Muscle layer of duodenum (tissue), 2 donors: ENCODE results near the gene PDE2A.

Source experiments
- H3K27ac ChIP-seq: one replicate; pipeline ENCODE4 v1.7.0; 2013; ENCODE audit warnings: mild to moderate bottlenecking, low read length
- H3K27me3 ChIP-seq: one replicate; pipeline ENCODE4 v1.7.0; 2013; ENCODE audit warnings: low read depth, mild to moderate bottlenecking, control low read depth, low read length
- H3K36me3 ChIP-seq, 2 donors: one replicate each; pipeline ENCODE4 v1.7.0; 2013; ENCODE audit warnings: low read length in 2 of 2, control low read depth in 1 of 2, mild to moderate bottlenecking in 1 of 2; ENCODE audit not compliant: insufficient read depth in 2 of 2, control insufficient read depth in 1 of 2
- H3K4me1 ChIP-seq, 2 donors: one replicate each; pipeline ENCODE4 v1.7.0; 2013; ENCODE audit warnings: low read length in 2 of 2, mild to moderate bottlenecking in 2 of 2, control low read depth in 1 of 2, moderate library complexity in 1 of 2; ENCODE audit not compliant: insufficient read depth in 2 of 2, control insufficient read depth in 1 of 2
- H3K4me3 ChIP-seq, 2 donors: one replicate each; pipeline ENCODE4 v1.7.0; 2013; ENCODE audit warnings: low read length in 2 of 2, low read depth in 1 of 2, mild to moderate bottlenecking in 1 of 2
- H3K9me3 ChIP-seq, 2 donors: one replicate each; pipeline ENCODE4 v1.7.0; 2013; ENCODE audit warnings: low read length in 2 of 2, control low read depth in 1 of 2, mild to moderate bottlenecking in 1 of 2; ENCODE audit not compliant: control insufficient read depth in 1 of 2
- donor health status: healthy.

Gene PDE2A

DNA sequence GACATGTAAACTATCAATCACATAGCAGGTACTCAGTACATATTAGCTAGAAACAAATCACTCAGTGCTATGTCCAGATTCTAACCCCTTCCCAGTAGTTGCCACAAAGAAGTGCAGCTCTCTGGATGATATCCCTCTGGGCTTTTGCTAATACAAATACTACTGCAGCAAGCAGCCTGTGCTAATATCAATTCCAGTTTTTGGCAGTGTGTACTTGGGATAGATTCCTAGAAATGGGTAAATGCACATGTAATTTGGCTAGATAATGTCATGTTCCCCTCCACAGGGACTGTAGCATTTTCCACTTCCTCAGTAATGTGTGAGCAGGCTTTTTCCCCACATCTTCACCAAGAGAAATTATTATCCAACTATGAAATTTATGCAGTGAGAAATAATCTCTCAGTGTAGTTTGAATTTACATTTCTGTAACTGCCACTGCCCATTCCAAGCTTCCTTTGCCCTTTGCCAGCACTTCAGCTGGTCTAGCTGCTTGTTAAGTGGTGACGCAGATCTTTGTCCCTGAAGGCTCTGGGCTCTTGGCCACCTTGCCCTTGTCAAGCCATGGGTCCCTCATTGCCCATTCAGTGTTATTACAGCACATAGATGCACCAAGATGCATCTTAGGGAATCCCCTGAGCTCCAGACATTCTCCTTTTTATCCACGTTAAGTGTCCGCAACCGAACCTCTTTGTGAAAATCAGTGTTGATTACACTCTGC, 132.8 kb downstream of the PDE2A start:
- no peaks in the 10 kb centered on the region for H3K36me3 ChIP-seq
- no peaks in the 10 kb centered on the region for H3K9me3 ChIP-seq
- no peaks in the 10 kb centered on the region for H3K4me1 ChIP-seq
- peaks cover 4% of the 10 kb centered on the region for H3K27me3 ChIP-seq
- H3K4me3 ChIP-seq = no peak overlapping the region
- no peak overlapping the region for H3K27ac ChIP-seq

DNA sequence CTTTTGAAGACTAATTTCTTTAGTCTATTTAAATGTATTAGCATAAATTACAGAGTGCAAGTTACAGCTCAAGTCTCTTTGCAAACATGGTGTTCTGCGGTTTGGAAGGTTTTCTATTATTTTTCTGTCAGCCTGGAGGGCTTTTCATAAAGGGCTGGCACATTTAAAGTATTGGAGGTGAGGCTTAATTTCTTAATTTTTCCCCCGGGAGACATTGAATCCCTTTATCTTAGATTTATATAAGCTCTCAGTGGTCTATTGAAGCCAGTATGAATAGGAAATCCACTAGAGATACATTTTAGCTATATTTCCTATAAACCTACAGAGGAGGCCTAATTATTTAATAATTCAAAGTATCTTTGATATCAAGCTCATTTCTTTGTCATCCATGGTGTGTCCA, 137.2 kb downstream of the PDE2A start:
- H3K27me3 ChIP-seq = no peaks in the 10 kb centered on the region
- H3K4me1 ChIP-seq = no peaks in the 10 kb centered on the region
- H3K27ac ChIP-seq = no peak overlapping the region
- no peaks in the 10 kb centered on the region for H3K9me3 ChIP-seq
- no peaks in the 10 kb centered on the region for H3K36me3 ChIP-seq
- H3K4me3 ChIP-seq = no peak overlapping the region

DNA sequence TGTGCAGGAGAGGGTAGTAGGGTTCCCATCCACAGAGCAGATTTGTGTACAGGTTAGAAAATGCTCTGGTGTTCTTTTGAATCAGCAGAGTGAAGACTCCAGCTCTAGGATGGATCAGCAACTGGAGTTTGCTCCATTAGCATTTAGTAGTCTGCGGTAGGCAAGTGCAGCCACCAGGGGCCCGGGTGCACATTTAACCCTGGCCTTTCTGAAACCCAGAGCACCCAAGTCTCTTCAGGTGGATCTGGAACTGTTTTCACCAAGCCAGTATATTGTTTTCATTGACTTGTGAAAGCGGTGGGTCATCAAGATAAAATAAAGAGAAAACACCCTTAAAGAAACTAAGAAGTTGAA, 139.1 kb downstream of the PDE2A start:
- Histone ChIP-seq H3K4me3 (no peak overlapping the region), H3K9me3 (no peaks in the 10 kb centered on the region), H3K36me3 (no peaks in the 10 kb centered on the region), H3K4me1 (no peaks in the 10 kb centered on the region), H3K27me3 (no peaks in the 10 kb centered on the region), H3K27ac (no peak overlapping the region)

DNA sequence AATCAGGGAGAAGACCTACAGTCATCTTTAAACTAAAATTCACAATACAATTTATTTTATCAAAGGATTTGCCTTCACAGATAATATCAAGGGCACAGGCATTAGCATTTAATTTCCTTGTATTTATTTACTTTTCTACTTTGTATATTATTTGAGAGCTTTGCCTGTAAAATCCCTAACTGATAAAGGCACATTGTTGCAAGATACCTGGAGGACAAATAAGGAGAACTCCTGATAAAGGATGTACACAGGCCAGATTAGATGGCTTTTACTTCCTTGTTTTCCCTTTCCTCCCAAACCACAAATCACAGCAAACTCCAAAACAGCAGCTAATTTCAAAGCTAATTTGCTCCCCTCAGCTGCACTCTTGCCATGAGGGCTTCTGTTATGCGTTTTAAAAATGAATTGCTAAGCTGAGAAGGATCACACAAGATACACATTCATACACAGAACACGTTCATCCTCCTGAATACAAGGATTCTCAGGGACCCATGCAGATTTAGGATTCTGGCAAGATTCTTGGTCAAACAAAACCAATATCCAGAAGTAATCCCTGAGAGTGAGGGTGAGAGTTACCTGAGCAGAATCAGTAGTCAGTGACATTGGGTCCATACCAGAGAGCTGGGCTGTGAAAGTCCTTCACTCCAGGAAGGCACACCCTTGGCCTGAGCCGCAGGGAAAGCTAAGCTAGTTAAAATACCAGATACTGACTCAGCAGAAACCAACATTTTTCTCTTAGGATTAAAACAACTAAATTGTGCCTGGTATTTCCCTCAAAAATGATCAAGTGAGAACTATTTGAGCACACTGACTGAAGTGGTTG, 139.6 kb downstream of the PDE2A start:
- no peak overlapping the region for H3K27ac ChIP-seq
- no peaks in the 10 kb centered on the region for H3K4me1 ChIP-seq
- no peak overlapping the region for H3K4me3 ChIP-seq

DNA sequence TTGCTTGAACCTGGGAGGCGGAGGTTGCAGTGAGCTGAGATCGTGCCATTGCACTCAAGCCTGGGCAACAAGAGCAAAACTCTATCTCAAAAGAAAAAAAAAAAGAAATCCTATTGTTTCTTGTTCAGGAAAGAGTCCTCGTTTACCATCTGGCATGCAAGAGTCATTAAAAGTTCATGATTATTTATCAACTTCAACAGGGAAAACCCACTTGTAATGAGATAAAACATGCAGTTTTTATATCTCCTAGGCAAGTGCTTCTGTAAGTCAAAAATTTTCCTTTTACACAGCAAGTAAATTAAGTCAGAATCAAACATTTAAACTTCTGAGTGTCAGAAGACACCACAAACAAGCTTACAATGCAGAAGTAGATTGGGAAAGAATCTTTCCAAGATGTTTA, 145.2 kb downstream of the PDE2A start:
- H3K4me1 ChIP-seq = no peaks in the 10 kb centered on the region
- H3K27ac ChIP-seq = no peak overlapping the region
- H3K36me3 ChIP-seq = no peaks in the 10 kb centered on the region
- H3K27me3 ChIP-seq = no peaks in the 10 kb centered on the region
- no peaks in the 10 kb centered on the region for H3K9me3 ChIP-seq
- H3K4me3 ChIP-seq = no peak overlapping the region

More for the DNA sequence above, 139.6 kb downstream of the PDE2A start:
- Histone ChIP-seq H3K9me3 (no peaks in the 10 kb centered on the region), H3K36me3 (no peaks in the 10 kb centered on the region), H3K27me3 (no peaks in the 10 kb centered on the region)

DNA sequence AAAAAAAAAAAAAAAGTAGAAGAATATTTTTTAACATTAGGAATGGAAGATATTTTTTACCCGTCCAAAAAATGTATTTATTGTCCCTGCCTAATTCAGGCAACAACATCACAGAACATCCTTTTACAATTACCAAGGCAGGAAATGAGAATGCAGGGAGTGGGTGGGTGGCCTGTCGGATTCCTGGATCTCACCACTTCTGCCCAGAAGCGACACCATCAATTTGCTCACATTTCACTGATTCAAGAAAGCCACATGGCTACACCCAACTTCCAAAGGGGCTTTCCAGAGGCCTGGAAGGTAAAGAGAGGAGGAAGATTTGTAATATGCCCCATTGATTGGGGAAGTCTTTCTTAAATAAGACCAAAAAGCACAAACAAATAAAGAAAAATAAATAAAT, 146.1 kb downstream of the PDE2A start:
- no peaks in the 10 kb centered on the region for H3K9me3 ChIP-seq
- H3K36me3 ChIP-seq = no peaks in the 10 kb centered on the region
- no peak overlapping the region for H3K27ac ChIP-seq
- no peak overlapping the region for H3K4me3 ChIP-seq
- no peaks in the 10 kb centered on the region for H3K4me1 ChIP-seq
- H3K27me3 ChIP-seq = no peaks in the 10 kb centered on the region
